Breast epithelium (tissue), 3 donors: ENCODE results near the gene DTX3L.

Experiments
- CTCF ChIP-seq, 3 donors: fragments of 450-650 bp; IDR thresholded peaks; one replicate each; pipeline ENCODE4 v1.5.1; 2016 to 2017; ENCODE audit warnings: antibody characterized with exemption in 3 of 3, mild to moderate bottlenecking in 3 of 3, moderate library complexity in 3 of 3
- POLR2A ChIP-seq: fragments of 450-650 bp; IDR thresholded peaks from one replicate; pipeline ENCODE4 v1.6.1; 2016; ENCODE audit warnings: antibody characterized with exemption, mild to moderate bottlenecking, moderate library complexity

GRCh38 chr3:122538956-122539490, 25.1 kb upstream of the DTX3L start:
- no peak for TF ChIP-seq POLR2A
- TF ChIP-seq CTCF (IDR thresholded peaks at IDR 0.05), result no peak
